Uterus (tissue), 4 donors: ENCODE measurements around the gene KCNK1. TPM values are rescaled to one million over a fixed set of nuclear protein-coding genes. Genes with fewer than 3 reads are reported as not detected.

Experiments
- DNase-seq, 2 donors: peaks; one replicate each; pipeline ENCODE4 v3.0.0-alpha.2; 2019 to 2020
- H3K27ac ChIP-seq, 2 donors: fragments of 200-600 bp; sonication (generic); 1 replicate in 1 of 2; 2 replicates in 1 of 2; pipeline ENCODE4 v1.5.1; 2016 to 2018
- H3K27me3 ChIP-seq, 2 donors: fragments of 200-600 bp; sonication (generic); one replicate each; pipeline ENCODE4 v1.5.1; 2018 to 2019; ENCODE audit warnings: control low read depth in 1 of 2
- H3K36me3 ChIP-seq, 2 donors: fragments of 200-600 bp; sonication (generic); one replicate each; pipeline ENCODE4 v1.5.1; 2019; ENCODE audit warnings: control low read depth in 1 of 2
- H3K4me1 ChIP-seq, 2 donors: fragments of 200-600 bp; sonication (generic); one replicate each; pipeline ENCODE4 v1.5.1; 2018 to 2019; ENCODE audit warnings: control low read depth in 1 of 2
- H3K4me3 ChIP-seq, 2 donors: fragments of 200-600 bp; sonication (generic); 1 replicate in 1 of 2; 2 replicates in 1 of 2; pipeline ENCODE4 v1.5.1; 2018 to 2019; ENCODE audit warnings: mild to moderate bottlenecking in 1 of 2
- H3K9me3 ChIP-seq, 2 donors: fragments of 200-600 bp; sonication (generic); one replicate each; pipeline ENCODE4 v1.5.1; 2019; ENCODE audit warnings: control low read depth in 1 of 2
- CTCF ChIP-seq, 4 experiments: fragments of 200-600 bp in 2 of 4; fragments of 450-650 bp in 2 of 4; sonication (generic) in 2 of 4; IDR thresholded peaks; one replicate each; pipeline ENCODE4 v1.5.1; 2016 to 2019; ENCODE audit warnings: antibody characterized with exemption in 4 of 4, mild to moderate bottlenecking in 2 of 4, moderate library complexity in 1 of 4
- POLR2A ChIP-seq, 2 donors: fragments of 450-650 bp; IDR thresholded peaks; one replicate each; pipeline ENCODE4 v1.6.1; 2016; ENCODE audit warnings: antibody characterized with exemption in 2 of 2, mild to moderate bottlenecking in 1 of 2, moderate library complexity in 1 of 2
- intact Hi-C: fragments of 100-400 bp; cut with DNase I; formaldehyde crosslinking; loops from one replicate; pipeline ENCODE4 v1.15.1; 2023; ENCODE audit warnings: low total_unique reads
- total RNA-seq, 4 donors: library from RNA; depleted of rRNA in 3 of 4; stranded (reverse); fragments of >200 nt in 3 of 4; gene quantifications; one replicate each; pipeline versions ENCODE4 v1.1.0 to v1.2.4, GENCODE V29; 2014 to 2023
- donor health status: DM: yes; HTN: yes; CAD: no.

KCNK1 gene
- total RNA-seq, 4 donors from 2014 or later = 1.0 to 17.1 (median 7.9) TPM

GRCh38 chr1:233627376-233627775, 13.5 kb downstream of the KCNK1 start:
- no peak for DNase-seq
- no peaks in the 10 kb centered on the region for H3K36me3 ChIP-seq

GRCh38 chr1:233627823-233628222, 13.9 kb downstream of the KCNK1 start:
- Histone ChIP-seq H3K36me3 (no peaks in the 10 kb centered on the region), H3K9me3 (no peaks in the 10 kb centered on the region), H3K27me3 (no peaks in the 10 kb centered on the region), H3K4me1 (no peaks in the 10 kb centered on the region), H3K27ac (no peak overlapping the region), H3K4me3 (no peak overlapping the region)
- no peak for TF ChIP-seq CTCF (IDR thresholded peaks at IDR 0.05)
- no peak for TF ChIP-seq POLR2A (IDR thresholded peaks at IDR 0.05)
- DNase-seq = no peak
- intact Hi-C loops = no loop called here

More at GRCh38 chr1:233627376-233627775, 13.5 kb downstream of the KCNK1 start:
- no peak overlapping the region for H3K4me3 ChIP-seq
- H3K9me3 ChIP-seq = no peaks in the 10 kb centered on the region
- H3K27me3 ChIP-seq = no peaks in the 10 kb centered on the region
- H3K27ac ChIP-seq = no peak overlapping the region
- H3K4me1 ChIP-seq = no peaks in the 10 kb centered on the region
- intact Hi-C loops = no loop called here
- no peak for TF ChIP-seq CTCF (IDR thresholded peaks at IDR 0.05)
- TF ChIP-seq POLR2A (IDR thresholded peaks at IDR 0.05) = no peak

- no peaks in the 10 kb centered on the region for H3K27me3 ChIP-seq
- DNase-seq = no peak
- H3K4me1 ChIP-seq = no peaks in the 10 kb centered on the region
- TF ChIP-seq CTCF (IDR thresholded peaks at IDR 0.05) (no peak), POLR2A (IDR thresholded peaks at IDR 0.05) (no peak)
- intact Hi-C loops = no loop called here
- no peak overlapping the region for H3K27ac ChIP-seq
- no peak overlapping the region for H3K4me3 ChIP-seq
- H3K9me3 ChIP-seq = no peaks in the 10 kb centered on the region
- no peaks in the 10 kb centered on the region for H3K36me3 ChIP-seq
Observed at GRCh38 chr1:233629305-233629935, 15.5 kb downstream of the KCNK1 start.

GRCh38 chr1:233631810-233632405, 18.0 kb downstream of the KCNK1 start:
- H3K9me3 ChIP-seq = no peaks in the 10 kb centered on the region
- no peaks in the 10 kb centered on the region for H3K36me3 ChIP-seq
- no peak for TF ChIP-seq CTCF (IDR thresholded peaks at IDR 0.05)
- no peak for TF ChIP-seq POLR2A (IDR thresholded peaks at IDR 0.05)
- no peak for DNase-seq
- no peaks in the 10 kb centered on the region for H3K4me1 ChIP-seq
- intact Hi-C loops = no loop called here
- no peak overlapping the region for H3K27ac ChIP-seq
- H3K27me3 ChIP-seq = no peaks in the 10 kb centered on the region
- H3K4me3 ChIP-seq = no peak overlapping the region

GRCh38 chr1:233632436-233632835, 18.5 kb downstream of the KCNK1 start:
- TF ChIP-seq CTCF (IDR thresholded peaks at IDR 0.05) = no peak
- TF ChIP-seq POLR2A (IDR thresholded peaks at IDR 0.05) = no peak
- Histone ChIP-seq H3K9me3 (no peaks in the 10 kb centered on the region), H3K27ac (no peak overlapping the region), H3K36me3 (no peaks in the 10 kb centered on the region), H3K27me3 (no peaks in the 10 kb centered on the region), H3K4me1 (no peaks in the 10 kb centered on the region), H3K4me3 (no peak overlapping the region)
- no peak for DNase-seq
- intact Hi-C loops = no loop called here
